Amygdala (tissue), 56 donors: ENCODE results near the gene CFAP77.

Source experiments
- DNase-seq, 56 donors: peaks; one replicate each; lab custom pipeline; 2025; lab: John Stamatoyannopoulos, UW

Gene CFAP77

DNA sequence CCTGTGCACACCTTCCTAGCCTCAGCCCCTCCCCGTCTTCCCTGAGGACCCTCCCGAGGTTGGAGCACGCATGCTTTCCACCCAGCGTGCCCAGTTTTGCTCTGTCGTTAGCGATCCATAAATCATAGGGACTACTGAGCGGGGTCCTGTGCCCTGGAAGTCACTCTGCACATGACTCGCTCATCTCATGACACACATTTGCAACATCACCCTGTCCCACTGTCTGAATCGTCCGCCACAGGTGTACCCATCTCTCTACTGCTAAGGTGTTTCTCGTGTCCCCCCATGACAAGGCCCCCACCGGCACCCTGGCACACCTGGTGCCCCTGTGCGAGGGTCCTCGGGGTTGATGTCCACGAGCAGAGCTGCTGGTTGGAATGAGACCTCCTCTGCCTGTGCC lies 103.4 kb downstream of the CFAP77 start:
- DNase-seq, result no peak

DNA sequence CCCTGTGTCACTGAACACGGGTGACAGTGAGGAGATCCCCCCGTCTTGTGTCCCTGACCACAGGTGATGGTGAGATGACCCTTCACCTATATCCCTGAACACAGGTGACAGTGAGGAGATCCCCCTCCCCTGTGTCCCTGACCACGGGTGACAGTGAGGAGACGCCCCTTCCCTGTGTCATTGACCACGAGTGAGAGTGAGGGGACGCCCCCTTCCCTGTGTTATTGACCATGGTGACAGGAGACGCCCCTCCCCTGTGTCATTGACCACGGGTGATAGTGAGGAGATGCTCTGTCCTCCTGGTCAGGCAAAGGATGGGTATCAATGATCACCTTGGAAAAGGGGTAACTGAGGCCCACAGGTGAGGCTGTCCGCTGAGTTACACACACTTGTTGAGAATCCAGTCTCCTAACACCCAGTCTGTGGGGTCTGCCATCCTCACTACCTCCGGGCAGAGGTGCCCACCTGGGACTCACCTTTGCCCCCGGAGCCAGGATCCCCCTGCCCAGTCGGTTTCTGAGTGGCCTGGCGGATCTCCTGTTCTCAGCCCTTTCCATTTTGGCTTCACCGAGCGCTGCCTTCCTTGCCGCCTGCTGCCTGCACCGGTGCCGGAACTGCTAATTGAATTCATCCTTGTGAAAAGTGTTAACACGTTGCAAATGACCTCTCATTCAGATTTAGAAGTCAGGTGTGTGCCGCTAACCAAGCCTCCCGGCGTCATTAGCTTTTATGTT lies 104.2 kb downstream of the CFAP77 start:
- DNase-seq, result no peak

DNA sequence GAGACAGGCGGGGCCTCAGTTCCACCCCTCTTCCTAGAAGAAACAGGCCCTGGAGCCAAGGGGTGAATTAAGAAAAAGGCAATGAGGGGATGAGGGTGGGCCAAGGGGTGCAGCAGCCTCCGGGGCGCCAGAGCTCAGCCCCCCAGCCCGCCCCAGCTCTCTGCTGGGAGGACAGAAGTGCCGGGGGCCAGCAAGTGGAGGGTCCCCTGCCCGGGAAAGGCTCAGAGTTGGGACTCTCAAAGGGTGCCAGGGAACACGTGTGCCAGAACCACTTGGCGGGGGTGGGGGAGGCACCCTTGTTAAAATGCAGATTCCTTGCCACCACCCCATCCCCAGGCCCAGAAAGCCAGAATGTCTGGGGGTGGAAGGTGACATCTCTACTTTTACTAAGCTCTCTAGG lies 104.8 kb downstream of the CFAP77 start:
- DNase-seq, result no peak

DNA sequence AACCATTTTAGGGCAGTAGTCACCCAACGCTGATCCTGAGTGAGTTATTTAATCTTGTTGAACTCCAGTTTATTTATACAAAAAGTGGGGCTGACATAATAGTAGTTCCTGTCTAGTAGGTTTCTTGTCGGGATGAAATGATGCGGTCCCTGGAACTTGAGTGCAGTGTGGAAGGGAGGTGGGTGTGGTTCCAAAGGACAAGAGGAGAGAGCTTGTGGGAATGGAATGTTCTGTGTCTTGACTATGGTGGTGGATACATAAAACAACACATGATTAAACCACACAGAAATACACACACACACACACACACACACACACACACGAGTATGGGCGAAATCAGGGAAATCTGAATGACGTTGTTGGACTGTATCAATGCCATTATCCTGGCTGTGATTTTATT lies 106.3 kb downstream of the CFAP77 start:
- no peak for DNase-seq

DNA sequence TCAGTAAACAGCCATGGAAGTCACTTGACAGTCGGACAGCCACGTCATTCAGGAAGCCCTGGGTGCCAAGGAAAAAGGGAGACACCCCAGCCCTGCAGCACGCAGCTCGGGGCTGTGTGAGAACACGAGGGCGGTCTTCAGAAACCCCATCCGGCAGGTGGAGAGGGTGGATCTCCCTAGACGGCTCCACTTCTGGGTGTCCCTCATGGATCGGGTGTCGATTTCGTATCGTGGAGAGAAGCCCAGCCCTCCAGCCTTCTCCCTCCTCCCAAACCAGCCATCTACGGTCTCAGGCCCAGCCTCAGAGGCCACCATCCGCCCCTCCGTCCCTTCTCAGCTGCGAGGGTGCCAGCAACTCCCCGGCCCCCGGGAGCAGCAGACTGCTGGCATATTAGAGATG lies 106.9 kb downstream of the CFAP77 start:
- no peak for DNase-seq

DNA sequence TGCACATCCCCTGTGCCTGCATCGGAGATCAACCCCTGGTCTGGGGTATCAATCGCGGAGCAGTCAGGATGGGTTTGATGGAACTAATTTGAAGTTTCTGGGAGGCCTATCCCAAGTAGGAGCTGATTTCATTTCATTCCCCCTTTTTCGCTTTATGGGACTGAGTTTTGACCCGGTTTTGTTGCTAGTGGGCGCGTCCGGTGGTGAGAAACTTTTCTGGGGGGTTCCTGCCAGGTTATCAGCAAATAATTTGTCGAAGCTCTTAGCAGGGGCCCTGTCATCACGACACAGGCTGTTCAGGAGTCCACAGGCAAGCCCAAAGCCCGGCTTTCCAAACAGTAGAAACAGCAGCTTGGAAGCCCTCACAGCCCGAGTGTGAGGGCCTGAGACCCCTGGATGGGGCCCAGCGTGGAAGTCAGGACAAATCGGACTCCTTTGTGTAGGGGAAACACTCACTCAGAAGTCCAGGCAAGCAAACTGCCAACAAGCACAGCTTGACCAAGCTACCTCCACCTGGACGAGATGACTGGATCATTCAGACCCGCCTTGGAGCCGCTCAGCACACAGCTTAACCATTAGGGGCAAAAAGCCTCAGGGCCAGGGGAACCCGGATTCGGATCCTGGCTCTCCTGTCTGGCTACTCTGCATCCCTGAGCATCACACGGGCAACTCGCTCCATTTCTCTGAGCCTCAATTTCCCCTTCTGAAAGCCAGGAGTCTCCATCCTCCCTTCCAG lies 108.0 kb downstream of the CFAP77 start:
- DNase-seq, result no peak

DNA sequence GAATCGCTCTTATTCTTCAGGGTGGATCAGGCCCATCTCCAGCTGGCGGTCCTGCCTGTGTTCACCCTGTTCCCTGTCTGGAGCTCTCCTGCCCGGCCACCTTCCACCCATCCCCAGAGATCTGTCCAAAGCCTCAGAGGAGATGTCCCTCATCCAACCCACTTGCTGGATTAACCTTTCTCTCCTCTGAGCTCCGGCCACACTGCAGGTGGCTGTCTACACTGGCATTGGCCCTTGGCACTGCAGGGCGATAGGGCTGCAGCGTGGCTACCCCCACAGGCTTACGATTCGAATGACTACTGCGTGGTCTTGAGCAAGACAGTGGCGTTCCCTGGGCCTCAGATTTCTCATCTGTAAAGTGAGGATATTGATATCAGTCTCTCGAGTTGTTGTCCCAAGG lies 108.6 kb downstream of the CFAP77 start:
- DNase-seq, result no peak

DNA sequence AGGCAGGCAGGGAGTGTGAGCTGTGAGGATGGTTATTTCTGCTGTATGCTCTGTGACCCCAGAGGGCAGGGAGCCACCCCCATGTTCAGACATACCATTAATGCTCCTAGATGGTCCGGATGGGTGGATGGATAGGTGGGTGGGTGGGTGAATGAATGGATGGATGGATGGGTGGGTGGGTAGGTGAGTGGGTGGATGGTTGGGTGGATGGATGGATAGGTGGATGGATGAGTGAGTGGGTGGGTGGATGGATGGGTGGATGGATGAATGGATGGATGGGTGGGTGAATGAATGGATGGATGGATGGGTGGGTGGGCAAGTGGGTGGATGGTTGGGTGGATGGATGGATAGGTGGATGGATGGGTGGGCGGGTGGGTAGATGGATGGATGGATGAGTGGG lies 109.0 kb downstream of the CFAP77 start:
- DNase-seq, result no peak

DNA sequence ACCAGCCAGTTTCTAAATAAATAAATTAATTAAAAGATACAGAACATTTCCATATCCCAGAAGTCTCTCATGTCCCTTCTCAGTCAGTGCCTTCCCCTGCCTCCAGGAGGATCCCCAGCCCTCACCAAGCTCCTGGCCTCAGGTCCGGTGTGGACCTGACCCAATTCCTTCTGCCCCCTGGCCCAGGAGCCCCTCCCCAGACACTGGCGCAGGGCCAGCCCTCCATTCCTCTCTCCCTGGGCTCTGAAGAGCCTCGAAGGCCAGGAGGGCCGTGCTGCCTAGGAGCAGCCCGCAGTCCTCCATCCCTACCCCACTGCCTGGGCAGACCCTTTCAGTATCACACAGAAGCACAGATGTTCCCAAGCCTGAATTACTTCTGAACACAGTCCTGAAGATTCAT lies 110.6 kb downstream of the CFAP77 start:
- DNase-seq, result no peak

DNA sequence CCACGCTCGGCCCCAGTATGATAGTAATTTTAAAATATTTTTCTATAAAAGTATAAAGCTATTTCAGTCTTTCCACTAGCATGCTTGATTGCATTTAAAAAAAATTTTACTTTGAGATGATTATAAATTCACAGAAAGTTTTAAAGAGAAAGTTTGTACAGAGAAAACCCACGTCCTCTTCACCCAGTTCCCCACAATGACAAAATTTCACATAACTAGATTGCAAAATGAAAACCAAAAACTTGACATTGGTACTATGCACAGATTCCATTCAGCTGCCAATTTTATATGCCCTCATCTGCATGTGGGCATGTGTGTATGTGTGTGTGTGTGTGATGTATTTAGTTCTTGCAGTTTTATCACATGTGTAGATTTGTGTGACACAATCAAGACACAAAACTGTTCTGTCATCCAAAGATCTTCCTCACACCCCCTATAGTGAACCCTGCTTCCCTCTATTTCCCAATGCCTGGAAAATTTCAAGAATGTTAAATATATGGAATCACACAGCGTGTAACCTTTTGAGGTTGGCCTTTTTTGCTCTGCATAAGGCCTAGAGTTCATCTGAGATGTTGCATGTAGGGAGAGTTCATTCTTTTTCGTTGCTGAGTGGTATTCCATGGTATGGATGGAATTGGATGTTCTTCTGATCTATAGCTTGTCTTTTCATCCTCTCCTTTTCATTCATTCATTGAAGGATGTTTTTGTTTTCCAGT lies 115.5 kb downstream of the CFAP77 start:
- DNase-seq, result no peak

DNA sequence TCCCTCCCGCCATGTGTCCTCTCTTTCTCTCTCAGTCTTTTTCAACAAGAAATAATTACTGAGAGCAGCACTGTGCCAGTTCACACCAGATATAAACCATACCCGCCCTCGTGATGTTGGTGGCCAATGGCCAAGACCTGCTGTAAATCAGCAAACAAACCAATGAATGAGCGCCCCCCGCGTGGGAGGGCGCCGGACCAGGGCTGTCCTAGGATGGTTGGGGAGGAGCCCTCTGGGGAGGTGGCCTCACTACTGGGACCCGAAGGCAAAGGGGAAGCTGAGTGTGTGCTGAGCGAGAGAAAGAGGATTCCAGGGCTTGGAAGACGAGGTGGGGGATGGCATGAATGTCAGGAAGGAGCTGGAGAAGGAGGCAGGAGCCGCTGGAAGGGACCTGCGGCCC lies 121.2 kb downstream of the CFAP77 start:
- no peak for DNase-seq

DNA sequence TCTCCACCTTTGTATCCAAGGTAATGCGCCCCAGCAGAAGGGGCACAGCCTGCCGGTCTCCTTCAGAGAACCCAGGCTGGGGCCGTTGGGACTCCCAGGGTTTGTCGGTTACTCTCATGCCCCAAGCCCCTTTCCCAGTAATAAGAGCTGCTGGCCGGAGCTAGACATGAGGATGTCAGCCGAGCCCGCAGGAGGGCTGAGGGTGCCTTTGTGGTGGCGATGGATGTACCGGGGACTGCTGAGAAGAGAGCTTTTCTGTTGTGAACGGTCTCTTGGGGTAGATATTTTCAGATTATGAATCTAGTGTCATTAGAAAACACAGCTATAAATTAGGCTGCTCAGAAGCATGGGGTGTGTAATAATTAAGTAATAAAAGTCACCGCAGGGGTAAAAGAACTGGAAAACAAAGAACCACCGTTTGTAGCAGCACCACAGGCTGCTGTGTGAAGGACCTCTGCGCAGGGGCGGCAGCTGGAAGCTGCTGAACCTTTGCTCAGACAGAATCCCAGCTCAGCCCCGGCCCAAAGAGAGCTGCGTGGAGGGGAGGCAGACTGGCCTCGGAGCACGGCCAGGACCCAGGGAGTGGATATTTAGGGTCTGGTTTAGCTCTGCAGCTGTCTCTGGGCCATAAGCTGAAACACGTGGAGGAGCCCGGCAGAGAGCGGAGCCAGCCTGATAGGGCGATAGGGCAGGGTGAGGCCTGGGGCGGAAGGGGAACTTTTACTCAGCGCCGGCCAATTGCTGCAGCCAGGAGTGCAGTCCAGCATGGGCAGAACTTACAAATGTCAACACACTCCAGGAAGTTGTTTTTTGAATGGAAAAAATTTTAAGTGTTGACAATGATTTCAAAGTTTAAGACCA lies 121.9 kb downstream of the CFAP77 start:
- DNase-seq, result no peak

DNA sequence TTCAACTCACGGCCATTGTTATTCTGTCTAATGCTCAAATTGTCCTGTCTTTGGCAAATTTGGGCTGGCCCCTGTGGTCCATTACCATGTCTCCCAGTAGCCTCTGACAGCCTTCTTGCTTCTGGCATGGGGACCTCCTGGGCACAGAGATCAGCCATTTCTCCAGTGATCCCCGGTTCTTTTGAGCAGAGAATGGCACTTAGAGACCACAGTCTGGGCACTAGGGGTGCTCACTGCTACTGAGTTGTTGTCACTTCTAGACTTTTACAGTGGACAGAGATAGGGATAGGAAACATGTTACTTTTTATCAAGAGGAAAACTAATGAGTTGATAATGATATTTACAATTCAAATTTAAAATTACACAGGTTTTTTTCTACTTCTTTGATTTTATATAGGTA lies 124.8 kb downstream of the CFAP77 start:
- DNase-seq, result no peak

DNA sequence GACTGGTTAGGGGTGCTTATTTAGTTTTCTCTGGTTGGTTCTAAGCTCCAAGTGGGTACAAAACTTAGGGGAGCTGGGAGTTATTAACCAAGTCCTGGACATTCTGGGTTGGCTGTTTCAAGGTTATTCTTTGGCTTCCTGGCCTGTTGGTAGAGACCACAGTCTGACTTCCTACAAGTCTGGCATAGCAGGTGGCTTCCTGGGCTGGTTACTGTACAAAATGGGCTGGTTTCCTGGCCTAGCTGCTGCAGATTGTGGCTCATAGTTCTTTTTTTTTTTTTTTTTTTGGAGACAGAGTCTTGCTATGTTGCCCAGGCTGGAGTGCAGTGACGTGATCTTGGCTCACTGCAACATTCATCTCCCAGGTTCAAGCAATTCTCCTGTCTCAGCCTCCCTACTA lies 126.1 kb downstream of the CFAP77 start:
- no peak for DNase-seq

DNA sequence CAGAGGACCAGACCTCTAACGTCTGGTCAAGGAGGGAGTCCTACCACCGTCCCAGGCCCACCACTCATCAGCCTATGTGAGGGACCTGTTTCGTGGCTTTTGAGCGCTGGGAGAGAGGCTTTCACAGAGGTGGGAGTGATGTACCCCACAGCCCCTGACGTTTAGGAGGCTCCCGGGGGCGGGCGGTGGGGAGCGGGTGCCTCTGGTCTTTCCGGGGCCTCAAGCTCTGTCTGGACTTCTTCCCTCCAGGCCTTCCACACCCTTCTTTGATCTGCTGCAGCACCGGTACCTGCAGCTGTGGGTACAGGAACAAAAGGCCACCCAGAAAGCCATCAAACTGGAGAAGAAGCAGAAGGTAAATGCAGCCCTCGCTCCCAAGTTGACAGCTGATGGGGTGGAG lies 127.3 kb downstream of the CFAP77 start:
- no peak for DNase-seq

DNA sequence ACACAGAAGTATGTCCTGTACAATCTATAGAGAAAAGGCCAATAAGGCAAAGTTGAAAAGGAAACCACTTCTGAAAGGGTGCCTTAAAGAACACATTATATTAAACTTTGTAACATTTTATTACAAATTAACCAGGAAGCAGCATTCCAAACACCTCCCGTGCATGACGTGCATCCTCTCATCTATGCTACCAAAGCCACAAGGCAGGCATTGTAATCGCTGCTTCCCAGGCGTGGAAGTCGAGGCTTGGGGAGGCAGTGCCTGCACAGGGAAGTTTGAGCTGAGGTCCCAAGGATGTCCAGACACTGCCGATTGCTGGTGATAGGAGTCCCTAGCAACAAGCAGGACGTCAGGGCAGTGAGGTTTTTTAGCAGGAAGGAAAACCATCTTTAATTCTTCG lies 128.1 kb downstream of the CFAP77 start:
- no peak for DNase-seq

DNA sequence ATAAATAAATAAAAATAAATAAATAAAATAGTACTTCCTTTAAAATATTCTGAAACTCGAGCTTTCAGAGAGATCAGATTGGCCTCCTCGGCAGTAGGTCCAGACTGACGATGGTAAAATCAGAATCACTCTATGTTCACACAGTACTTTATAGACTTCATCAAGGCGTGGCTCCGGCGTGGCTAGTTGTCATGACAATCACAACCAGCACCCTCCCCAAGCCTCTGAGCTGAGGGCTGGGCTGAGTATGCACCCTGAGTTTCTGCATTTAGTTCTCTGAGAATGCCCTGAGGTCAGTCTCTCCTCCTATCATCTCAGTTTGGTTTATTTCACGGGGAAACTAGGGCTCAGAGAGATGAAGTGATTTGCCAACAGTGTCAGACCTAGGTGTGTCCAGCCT lies 129.1 kb downstream of the CFAP77 start:
- no peak for DNase-seq

DNA sequence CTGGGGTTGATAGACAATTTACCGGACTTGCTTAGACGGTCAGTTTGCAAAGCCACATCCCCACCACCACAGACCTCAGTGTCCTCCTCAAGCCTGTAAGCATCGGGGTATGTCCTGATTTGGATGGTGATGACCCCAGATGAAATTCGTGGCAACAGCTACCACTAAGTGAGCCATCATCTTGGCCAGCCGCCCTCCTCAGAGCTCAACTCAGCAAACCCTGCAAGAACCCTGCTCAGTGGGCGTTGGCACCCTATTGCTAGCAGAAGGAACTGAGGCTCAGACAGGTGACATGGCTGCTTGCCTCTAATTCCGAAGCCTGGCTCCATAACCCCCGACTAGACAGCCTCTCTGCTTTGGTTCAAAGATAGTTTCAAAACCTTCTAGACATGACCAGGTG lies 131.0 kb downstream of the CFAP77 start:
- DNase-seq, result no peak

DNA sequence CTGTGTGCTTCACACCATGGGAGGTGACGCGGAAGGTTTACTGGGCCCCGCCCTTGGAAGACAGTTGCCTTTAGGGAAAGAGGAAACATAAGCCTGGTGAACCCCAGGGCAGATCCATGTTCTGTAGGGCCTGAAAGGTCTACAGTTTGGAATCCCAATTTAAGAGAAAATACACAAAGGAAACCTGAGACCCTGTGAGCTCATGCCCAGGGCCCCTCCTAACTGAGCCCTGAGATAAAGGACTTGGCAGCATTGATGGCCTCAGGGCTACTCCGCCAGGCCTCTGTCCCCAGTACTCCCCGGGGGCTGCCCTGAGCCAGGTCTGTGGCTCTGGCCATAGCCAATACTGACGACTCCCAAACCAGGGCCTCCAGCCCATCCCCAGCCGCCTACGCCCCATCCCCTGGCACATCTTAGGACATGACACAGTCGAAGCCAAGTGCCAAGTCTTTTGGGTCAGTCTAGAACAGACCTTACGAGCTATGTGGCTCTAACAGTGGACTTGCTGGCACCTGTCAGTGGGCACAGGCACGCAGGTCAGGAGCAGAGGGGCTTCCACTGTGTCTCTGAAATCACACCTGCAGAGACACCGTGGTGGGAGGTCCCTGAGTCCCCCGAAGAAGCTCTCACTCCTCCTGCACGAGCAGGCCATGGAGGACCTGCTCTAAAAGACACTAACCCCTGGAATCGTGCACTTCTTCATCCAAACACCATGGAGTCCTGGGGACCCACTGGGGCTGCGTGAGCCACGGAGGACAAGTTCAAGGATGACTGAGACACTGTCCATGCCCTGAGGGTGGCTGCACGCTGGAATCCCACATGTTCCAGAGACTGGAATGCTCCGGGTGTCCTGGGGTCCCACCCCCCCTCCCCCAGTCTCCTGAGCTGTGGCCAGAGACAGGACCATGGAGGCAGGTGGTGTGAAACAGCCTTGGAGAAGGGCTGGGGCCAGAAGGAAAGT lies 132.1 kb downstream of the CFAP77 start:
- DNase-seq, result no peak

DNA sequence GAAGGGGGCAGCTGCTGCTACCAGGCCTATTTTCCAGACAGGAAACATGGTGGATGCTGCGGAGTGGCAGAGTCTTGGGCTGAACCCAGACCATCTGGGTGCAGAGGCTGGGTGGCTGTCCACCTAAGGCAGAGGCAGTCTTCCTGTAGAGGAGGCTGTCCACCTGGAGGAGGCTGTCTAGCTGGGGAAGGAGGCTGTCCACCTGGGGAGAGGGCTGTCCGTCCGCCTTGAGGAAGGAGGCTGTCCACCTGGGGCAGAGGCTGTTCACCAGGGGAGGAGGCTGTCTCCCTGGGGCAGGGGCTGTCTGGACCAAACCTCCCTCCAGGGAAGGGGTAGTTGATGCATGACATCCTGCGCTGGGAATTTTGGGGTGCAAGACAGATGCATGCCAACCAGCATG lies 133.2 kb downstream of the CFAP77 start:
- no peak for DNase-seq
